ENCODE data around the gene SPAG16. TPM values are rescaled to one million over a fixed set of nuclear protein-coding genes. Genes with fewer than 3 reads are reported as not detected.

Gene SPAG16
- total RNA-seq, 1 donor from 2014 or later: 20.6 TPM

DNA sequence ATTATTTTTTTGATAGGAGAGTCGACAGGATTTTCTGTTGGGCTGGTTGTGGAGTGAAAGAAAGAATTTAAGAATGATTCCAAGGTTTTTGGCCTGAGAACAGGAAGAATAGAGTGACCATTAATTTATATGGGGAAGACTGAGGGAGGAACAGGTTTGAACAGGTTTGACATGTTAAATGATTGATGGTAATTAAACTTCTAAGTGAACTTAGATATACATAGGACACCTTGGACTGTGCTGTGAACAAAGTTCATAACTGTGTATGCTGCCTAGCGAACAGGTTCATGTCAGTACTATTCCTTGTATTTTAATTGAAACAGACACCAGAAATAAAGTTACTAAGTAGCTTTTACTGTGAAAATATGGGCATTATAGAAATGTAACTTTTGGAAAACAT lies 212.0 kb downstream of the SPAG16 start:
- H3K9me3 ChIP-seq (replicated peaks): no peaks in the 10 kb centered on the region
- H3K4me3 ChIP-seq: no peak overlapping the region
- no peak overlapping the region for H3K27ac ChIP-seq (replicated peaks)
- no peaks in the 10 kb centered on the region for H3K36me3 ChIP-seq
- TF ChIP-seq, protein P1, sequence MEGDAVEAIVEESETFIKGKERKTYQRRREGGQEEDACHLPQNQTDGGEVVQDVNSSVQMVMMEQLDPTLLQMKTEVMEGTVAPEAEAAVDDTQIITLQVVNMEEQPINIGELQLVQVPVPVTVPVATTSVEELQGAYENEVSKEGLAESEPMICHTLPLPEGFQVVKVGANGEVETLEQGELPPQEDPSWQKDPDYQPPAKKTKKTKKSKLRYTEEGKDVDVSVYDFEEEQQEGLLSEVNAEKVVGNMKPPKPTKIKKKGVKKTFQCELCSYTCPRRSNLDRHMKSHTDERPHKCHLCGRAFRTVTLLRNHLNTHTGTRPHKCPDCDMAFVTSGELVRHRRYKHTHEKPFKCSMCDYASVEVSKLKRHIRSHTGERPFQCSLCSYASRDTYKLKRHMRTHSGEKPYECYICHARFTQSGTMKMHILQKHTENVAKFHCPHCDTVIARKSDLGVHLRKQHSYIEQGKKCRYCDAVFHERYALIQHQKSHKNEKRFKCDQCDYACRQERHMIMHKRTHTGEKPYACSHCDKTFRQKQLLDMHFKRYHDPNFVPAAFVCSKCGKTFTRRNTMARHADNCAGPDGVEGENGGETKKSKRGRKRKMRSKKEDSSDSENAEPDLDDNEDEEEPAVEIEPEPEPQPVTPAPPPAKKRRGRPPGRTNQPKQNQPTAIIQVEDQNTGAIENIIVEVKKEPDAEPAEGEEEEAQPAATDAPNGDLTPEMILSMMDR (IDR thresholded peaks at IDR 0.05; ENCODE audit: borderline replicate concordance): no peak
- no peak for DNase-seq
- intact Hi-C loops (cut with micrococcal nuclease): no loop called here
- no peaks in the 10 kb centered on the region for H3K4me1 ChIP-seq
- no peaks in the 10 kb centered on the region for H3K27me3 ChIP-seq (ENCODE audit: low read depth)

DNA sequence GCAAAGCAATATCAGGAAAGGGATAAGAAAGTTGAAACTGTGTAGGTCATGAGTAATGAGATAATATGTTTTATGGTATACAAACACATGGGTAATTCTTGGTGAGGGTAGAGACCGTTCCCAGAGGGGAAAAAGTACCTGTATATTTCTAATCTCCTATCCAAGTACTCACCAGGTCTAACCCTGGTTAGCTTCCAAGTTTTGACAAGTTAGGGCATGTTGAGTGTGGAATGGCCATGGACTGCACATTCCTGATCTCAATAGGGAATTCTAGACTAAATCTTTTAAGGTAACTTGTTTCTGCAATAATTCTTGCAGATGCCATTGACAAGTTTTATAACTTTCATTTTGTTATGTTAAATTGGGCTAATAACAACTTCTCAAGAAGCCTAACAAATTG lies 216.6 kb downstream of the SPAG16 start:
- intact Hi-C loops (cut with micrococcal nuclease): no loop called here
- Histone ChIP-seq H3K27me3 (ENCODE audit: low read depth) (no peaks in the 10 kb centered on the region), H3K4me1 (no peaks in the 10 kb centered on the region), H3K36me3 (no peaks in the 10 kb centered on the region), H3K27ac (replicated peaks) (no peak overlapping the region), H3K4me3 (no peak overlapping the region), H3K9me3 (replicated peaks) (no peaks in the 10 kb centered on the region)
- DNase-seq: no peak
- TF ChIP-seq, protein P1 (IDR thresholded peaks at IDR 0.05; ENCODE audit: borderline replicate concordance): no peak

DNA sequence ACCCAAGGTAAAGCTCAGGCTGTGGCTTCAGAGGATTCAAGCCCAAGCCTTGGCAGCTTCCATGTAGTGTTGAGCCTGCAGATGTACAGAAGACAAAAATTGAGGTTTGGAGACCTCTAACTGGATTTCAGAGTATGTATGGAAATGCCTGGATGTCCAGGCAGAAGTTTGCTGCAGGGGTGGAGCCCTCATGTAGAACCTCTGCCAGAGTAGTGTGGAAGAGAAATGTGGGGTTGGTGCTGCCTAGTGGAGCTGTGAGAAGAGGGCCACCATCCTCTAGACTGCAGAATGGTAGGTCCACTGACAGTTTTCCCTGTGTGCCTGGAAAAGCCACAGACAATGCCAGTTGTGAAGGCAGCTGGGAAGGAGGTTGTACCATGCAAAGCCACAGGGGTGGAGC lies 239.9 kb downstream of the SPAG16 start:
- Histone ChIP-seq H3K4me1 (no peaks in the 10 kb centered on the region), H3K27ac (replicated peaks) (no peak overlapping the region), H3K36me3 (no peaks in the 10 kb centered on the region), H3K27me3 (ENCODE audit: low read depth) (no peaks in the 10 kb centered on the region), H3K9me3 (replicated peaks) (peaks cover 21% of the 10 kb centered on the region), H3K4me3 (no peak overlapping the region)
- DNase-seq: no peak
- intact Hi-C loops (cut with micrococcal nuclease): no loop called here
- TF ChIP-seq, protein P1 (IDR thresholded peaks at IDR 0.05; ENCODE audit: borderline replicate concordance): no peak

DNA sequence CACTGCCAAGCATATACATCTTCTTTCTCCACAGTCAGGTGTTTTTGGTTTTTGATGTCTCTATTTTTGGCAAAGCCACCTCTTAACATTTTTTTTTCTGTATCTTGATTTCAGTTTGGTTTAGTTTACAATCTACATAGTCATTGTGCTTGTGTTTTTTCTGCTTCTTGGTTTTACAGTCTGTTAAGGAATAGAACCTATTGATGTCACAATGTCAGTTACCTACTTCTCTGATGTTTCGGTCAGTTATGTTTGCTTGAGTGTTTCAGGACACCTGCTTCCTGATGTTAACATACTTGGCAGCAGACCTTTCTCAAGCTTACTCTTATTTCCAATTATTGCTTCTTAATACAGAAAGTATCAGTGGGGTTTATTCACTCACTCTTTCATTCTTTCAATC lies 253.3 kb downstream of the SPAG16 start:
- Histone ChIP-seq H3K9me3 (replicated peaks) (no peaks in the 10 kb centered on the region), H3K4me3 (no peak overlapping the region), H3K27me3 (ENCODE audit: low read depth) (no peaks in the 10 kb centered on the region), H3K4me1 (no peaks in the 10 kb centered on the region), H3K36me3 (no peaks in the 10 kb centered on the region), H3K27ac (replicated peaks) (no peak overlapping the region)
- TF ChIP-seq, protein P1 (IDR thresholded peaks at IDR 0.05; ENCODE audit: borderline replicate concordance): no peak
- intact Hi-C loops (cut with micrococcal nuclease): no loop called here
- DNase-seq: no peak

DNA sequence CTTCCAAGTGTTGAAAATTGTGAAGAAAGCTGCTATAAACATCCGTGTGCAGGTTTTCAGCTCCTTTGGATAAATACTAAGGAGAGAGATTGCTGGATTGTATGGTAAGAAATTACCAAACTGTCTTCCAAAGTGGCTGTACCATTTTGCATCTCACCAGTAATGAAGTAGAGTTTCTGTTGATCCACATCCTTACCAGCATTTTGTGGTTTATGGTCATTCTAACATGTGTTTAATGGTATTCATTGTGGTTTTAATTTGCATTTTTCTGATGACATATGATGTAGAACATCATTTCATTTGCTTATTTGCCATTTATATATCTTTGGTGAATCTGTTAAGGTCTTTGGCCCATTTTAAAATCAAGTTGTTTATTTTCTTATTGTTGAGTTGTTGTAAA lies 260.7 kb downstream of the SPAG16 start:
- Histone ChIP-seq H3K4me1 (no peaks in the 10 kb centered on the region), H3K9me3 (replicated peaks) (no peaks in the 10 kb centered on the region), H3K27ac (replicated peaks) (no peak overlapping the region), H3K36me3 (no peaks in the 10 kb centered on the region), H3K27me3 (ENCODE audit: low read depth) (no peaks in the 10 kb centered on the region), H3K4me3 (no peak overlapping the region)
- no peak for DNase-seq
- intact Hi-C loops (cut with micrococcal nuclease): no loop called here
- TF ChIP-seq, protein P1 (IDR thresholded peaks at IDR 0.05; ENCODE audit: borderline replicate concordance): no peak

DNA sequence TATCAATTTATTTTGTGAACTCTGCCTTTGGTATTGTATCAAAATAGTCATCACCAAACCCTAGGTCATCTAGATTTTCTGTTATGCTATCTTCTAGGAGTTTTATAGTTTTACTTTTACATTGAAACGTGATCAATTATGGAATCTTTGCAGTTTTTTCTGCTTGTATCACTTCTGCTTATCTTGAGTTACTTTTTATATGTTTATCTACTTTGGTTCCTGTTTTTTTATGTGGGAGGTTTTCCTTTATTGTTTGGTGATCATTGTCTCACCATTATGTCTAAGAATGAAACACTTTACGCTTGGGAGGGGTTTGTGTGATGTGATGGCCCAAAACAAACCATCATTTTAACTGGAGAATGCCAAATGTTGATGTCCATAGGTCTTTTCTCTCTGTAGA lies 261.2 kb downstream of the SPAG16 start:
- intact Hi-C loops (cut with micrococcal nuclease): no loop called here

More for the DNA sequence above, 261.2 kb downstream of the SPAG16 start:
- H3K4me1 ChIP-seq: no peaks in the 10 kb centered on the region
- DNase-seq: no peak
- no peaks in the 10 kb centered on the region for H3K36me3 ChIP-seq
- TF ChIP-seq, protein P1 (IDR thresholded peaks at IDR 0.05; ENCODE audit: borderline replicate concordance): no peak
- no peaks in the 10 kb centered on the region for H3K27me3 ChIP-seq (ENCODE audit: low read depth)
- no peak overlapping the region for H3K27ac ChIP-seq (replicated peaks)
- no peak overlapping the region for H3K4me3 ChIP-seq
- no peaks in the 10 kb centered on the region for H3K9me3 ChIP-seq (replicated peaks)
